Stomach (tissue), 4 donors: ENCODE data around the gene C1orf159.

Experiments used
- POLR2AphosphoS5 ChIP-seq, 3 donors: sonication (generic); formaldehyde crosslinking; IDR thresholded peaks; one replicate each; pipeline ENCODE4 v1.6.1; 2016; ENCODE audit warnings: antibody characterized with exemption in 3 of 3
- TF ChIP-seq, protein P1 (sequence below), 7 experiments: fragments of 450-650 bp in 4 of 7; fragments of 200-600 bp in 3 of 7; sonication (generic) in 3 of 7; IDR thresholded peaks; one replicate each; pipeline ENCODE4 v1.5.1; 2016 to 2019; ENCODE audit warnings: antibody characterized with exemption in 7 of 7, control low read depth in 2 of 7, mild to moderate bottlenecking in 1 of 7

DNA sequence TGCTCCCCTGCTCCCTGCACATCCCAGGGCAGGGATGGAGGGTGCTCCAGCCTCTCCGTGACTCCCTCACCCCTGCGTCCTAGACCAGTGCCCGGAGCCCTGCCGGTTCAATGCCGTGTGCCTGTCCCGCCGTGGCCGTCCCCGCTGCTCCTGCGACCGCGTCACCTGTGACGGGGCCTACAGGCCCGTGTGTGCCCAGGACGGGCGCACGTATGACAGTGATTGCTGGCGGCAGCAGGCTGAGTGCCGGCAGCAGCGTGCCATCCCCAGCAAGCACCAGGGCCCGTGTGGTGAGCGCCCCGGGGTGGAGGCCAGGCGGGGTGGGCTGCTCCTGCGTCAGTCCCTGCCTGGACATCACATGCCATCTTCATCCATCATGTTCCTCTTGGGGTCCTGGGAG is 74.0 kb downstream of the C1orf159 start:
- TF ChIP-seq, protein P1, sequence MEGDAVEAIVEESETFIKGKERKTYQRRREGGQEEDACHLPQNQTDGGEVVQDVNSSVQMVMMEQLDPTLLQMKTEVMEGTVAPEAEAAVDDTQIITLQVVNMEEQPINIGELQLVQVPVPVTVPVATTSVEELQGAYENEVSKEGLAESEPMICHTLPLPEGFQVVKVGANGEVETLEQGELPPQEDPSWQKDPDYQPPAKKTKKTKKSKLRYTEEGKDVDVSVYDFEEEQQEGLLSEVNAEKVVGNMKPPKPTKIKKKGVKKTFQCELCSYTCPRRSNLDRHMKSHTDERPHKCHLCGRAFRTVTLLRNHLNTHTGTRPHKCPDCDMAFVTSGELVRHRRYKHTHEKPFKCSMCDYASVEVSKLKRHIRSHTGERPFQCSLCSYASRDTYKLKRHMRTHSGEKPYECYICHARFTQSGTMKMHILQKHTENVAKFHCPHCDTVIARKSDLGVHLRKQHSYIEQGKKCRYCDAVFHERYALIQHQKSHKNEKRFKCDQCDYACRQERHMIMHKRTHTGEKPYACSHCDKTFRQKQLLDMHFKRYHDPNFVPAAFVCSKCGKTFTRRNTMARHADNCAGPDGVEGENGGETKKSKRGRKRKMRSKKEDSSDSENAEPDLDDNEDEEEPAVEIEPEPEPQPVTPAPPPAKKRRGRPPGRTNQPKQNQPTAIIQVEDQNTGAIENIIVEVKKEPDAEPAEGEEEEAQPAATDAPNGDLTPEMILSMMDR (IDR thresholded peaks at IDR 0.05) = no peak
- TF ChIP-seq POLR2AphosphoS5 (IDR thresholded peaks at IDR 0.05) = no peak
